Keratinocyte (primary cell): ENCODE data around the gene TNKS1BP1. TPM values are rescaled to one million over a fixed set of nuclear protein-coding genes. Genes with fewer than 3 reads are reported as not detected.
A peak's percentile ranks its signal among the peaks of the same experiment; 100 is the strongest.

ENCODE experiments used
- DNase-seq: peaks from one replicate; pipeline ENCODE4 v3.0.0-alpha.2; 2011; ENCODE audit warnings: low read depth, missing footprints, low spot score
- FAIRE-seq: peaks from 2 replicates; lab custom pipeline; 2011; peaks lifted over from hg19 to GRCh38; lab: Jason Lieb, UNC
- H2AFZ ChIP-seq: 2 replicates; pipeline ENCODE4 v1.6.0; 2012; ENCODE audit warnings: low read length, control low read depth, inconsistent platforms; ENCODE audit not compliant: control insufficient read depth
- H3K27ac ChIP-seq: 2 replicates; pipeline ENCODE4 v1.5.1; 2011; ENCODE audit warnings: low read length; ENCODE audit not compliant: control insufficient read depth, insufficient read depth
- H3K27me3 ChIP-seq: 3 replicates; pipeline ENCODE4 v1.6.0; 2011; ENCODE audit warnings: low read length; ENCODE audit not compliant: control insufficient read depth, insufficient read depth; ENCODE audit errors: extremely low read depth
- H3K36me3 ChIP-seq, 2 experiments: 2 replicates in 1 of 2; 3 replicates in 1 of 2; pipeline ENCODE4 v1.5.1; 2011; ENCODE audit warnings: low read length in 2 of 2, mild to moderate bottlenecking in 1 of 2; ENCODE audit not compliant: control insufficient read depth in 2 of 2, insufficient read depth in 2 of 2; ENCODE audit errors: extremely low read depth in 1 of 2
- H3K4me1 ChIP-seq: 3 replicates; pipeline ENCODE4 v1.5.1; 2011; ENCODE audit warnings: low read length; ENCODE audit not compliant: control insufficient read depth, insufficient read depth; ENCODE audit errors: extremely low read depth
- H3K4me2 ChIP-seq: 3 replicates; pipeline ENCODE4 v1.6.0; 2011; ENCODE audit warnings: low read depth, low read length; ENCODE audit not compliant: control insufficient read depth, insufficient read depth; ENCODE audit errors: extremely low read depth
- H3K4me3 ChIP-seq, 3 experiments: fragments of 200-600 bp in 1 of 3; sonication (generic) in 1 of 3; 2 replicates in 2 of 3; 3 replicates in 1 of 3; pipeline ENCODE4 v1.5.1; 2011 to 2016; ENCODE audit warnings: low read length in 3 of 3, mild to moderate bottlenecking in 3 of 3, control low read depth in 2 of 3, inconsistent platforms in 1 of 3, low read depth in 1 of 3, mixed read lengths in 1 of 3, mixed run types in 1 of 3, moderate library complexity in 1 of 3; ENCODE audit not compliant: control insufficient read depth in 2 of 3, insufficient read depth in 2 of 3; ENCODE audit errors: extremely low read depth in 1 of 3
- H3K79me2 ChIP-seq: 2 replicates; pipeline ENCODE4 v1.6.0; 2012; ENCODE audit warnings: low read length; ENCODE audit not compliant: control insufficient read depth, insufficient read depth
- H3K9ac ChIP-seq: 3 replicates; pipeline ENCODE4 v1.6.0; 2011; ENCODE audit warnings: low read length; ENCODE audit not compliant: control insufficient read depth, insufficient read depth; ENCODE audit errors: extremely low read depth
- H3K9me1 ChIP-seq: 3 replicates; pipeline ENCODE4 v1.6.0; 2011; ENCODE audit warnings: low read length; ENCODE audit not compliant: control insufficient read depth, insufficient read depth; ENCODE audit errors: extremely low read depth
- H3K9me3 ChIP-seq: 2 replicates; pipeline ENCODE4 v1.5.1; 2012; ENCODE audit warnings: low read depth, low read length; ENCODE audit not compliant: control insufficient read depth
- H4K20me1 ChIP-seq: 3 replicates; pipeline ENCODE4 v1.6.0; 2011; ENCODE audit warnings: low read length; ENCODE audit not compliant: control insufficient read depth, insufficient read depth; ENCODE audit errors: extremely low read depth
- EZH2 ChIP-seq: IDR thresholded peaks from one replicate; pipeline ENCODE4 v1.6.1; 2012; ENCODE audit warnings: inconsistent platforms, mild to moderate bottlenecking, low read length, moderate library complexity
- dilution Hi-C: fragments of 300-500 bp; cut with MboI; formaldehyde crosslinking; loops from one replicate; pipeline ENCODE4 v1.7.0; 2020; ENCODE audit warnings: low sequenced_read_pairs; ENCODE audit not compliant: extremely low pct_ligation_motif_present
- polyA plus RNA-seq, 5 experiments: library from polyadenylated mRNA; depleted of rRNA in 3 of 5; stranded (reverse) in 3 of 5; stranded (forward) in 1 of 5; unstranded in 1 of 5; fragments of >200 nt; gene quantifications; 1 replicate in 1 of 5; 2 replicates in 3 of 5; 3 replicates in 1 of 5; pipeline versions ENCODE4 v1.2.1 to v1.2.3, GENCODE V29; 2011 to 2012; ENCODE audit warnings: missing spikeins in 2 of 5, low read depth in 1 of 5, low replicate concordance in 1 of 5
- TF ChIP-seq, protein P1 (sequence below), 3 experiments: IDR thresholded peaks in 1 of 3; conservative IDR thresholded peaks in 1 of 3; optimal IDR thresholded peaks in 1 of 3; 2 replicates in 2 of 3; 3 replicates in 1 of 3; pipeline versions ENCODE3 to v1.5.1; 2011; ENCODE audit warnings: low read length in 3 of 3, mild to moderate bottlenecking in 3 of 3, moderate library complexity in 2 of 3, control low read depth in 1 of 3, inconsistent platforms in 1 of 3; ENCODE audit not compliant: insufficient read depth in 2 of 3; ENCODE audit errors: extremely low read depth in 1 of 3

The TNKS1BP1 gene
- polyA plus RNA-seq, 1 donor (not counting 4 experiments of a cell fraction or from before 2014, with no cell fraction given): 88.3 TPM

DNA sequence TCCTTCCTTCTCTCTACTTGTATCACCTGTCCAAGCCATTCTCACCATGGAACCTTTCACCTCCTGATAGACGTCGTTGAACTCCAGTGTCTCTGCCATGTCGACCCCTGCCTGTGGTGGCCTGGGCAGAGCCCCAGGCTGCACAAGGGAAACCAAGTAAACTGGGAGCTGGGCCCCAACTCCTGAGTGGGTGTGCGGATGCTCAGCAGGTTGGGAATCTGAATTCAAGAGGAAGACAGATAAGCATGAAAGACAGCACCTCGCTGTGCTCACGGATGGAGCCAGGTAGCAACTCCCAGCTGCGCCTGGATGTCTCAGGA is 10.2 kb upstream of the TNKS1BP1 start:
- dilution Hi-C loops: no loop called here
- H4K20me1 ChIP-seq: no peaks in the 10 kb centered on the region
- peaks cover 15% of the 10 kb centered on the region for H3K4me1 ChIP-seq
- DNase-seq (no peak), FAIRE-seq (no peak)
- H3K36me3 ChIP-seq: peaks cover 30 to 37% of the 10 kb centered on the region in 2 experiments
- H3K9ac ChIP-seq: peak overlapping the region; percentile 85
- H3K4me2 ChIP-seq: peak overlapping the region; percentile 99
- H3K9me1 ChIP-seq: no peaks in the 10 kb centered on the region
- H3K27me3 ChIP-seq: peaks cover 3% of the 10 kb centered on the region
- no peaks in the 10 kb centered on the region for H3K9me3 ChIP-seq
- no peak for TF ChIP-seq EZH2
- TF ChIP-seq, protein P1, sequence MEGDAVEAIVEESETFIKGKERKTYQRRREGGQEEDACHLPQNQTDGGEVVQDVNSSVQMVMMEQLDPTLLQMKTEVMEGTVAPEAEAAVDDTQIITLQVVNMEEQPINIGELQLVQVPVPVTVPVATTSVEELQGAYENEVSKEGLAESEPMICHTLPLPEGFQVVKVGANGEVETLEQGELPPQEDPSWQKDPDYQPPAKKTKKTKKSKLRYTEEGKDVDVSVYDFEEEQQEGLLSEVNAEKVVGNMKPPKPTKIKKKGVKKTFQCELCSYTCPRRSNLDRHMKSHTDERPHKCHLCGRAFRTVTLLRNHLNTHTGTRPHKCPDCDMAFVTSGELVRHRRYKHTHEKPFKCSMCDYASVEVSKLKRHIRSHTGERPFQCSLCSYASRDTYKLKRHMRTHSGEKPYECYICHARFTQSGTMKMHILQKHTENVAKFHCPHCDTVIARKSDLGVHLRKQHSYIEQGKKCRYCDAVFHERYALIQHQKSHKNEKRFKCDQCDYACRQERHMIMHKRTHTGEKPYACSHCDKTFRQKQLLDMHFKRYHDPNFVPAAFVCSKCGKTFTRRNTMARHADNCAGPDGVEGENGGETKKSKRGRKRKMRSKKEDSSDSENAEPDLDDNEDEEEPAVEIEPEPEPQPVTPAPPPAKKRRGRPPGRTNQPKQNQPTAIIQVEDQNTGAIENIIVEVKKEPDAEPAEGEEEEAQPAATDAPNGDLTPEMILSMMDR (optimal IDR thresholded peaks at IDR 0.05 in 1 of 3, IDR thresholded peaks at IDR 0.05 in 1 of 3, conservative IDR thresholded peaks at IDR 0.05 in 1 of 3; ENCODE audit: extremely low read depth in 1 of 3, insufficient read depth in 2 of 3, low read length in 3 of 3): no peak
- H2AFZ ChIP-seq: peak overlapping the region; percentile 73
- H3K79me2 ChIP-seq: peaks cover 37% of the 10 kb centered on the region
- H3K4me3 ChIP-seq: peak overlapping the region; percentile 81 to 91 (median 82)
- peak overlapping the region; percentile 67 for H3K27ac ChIP-seq

DNA sequence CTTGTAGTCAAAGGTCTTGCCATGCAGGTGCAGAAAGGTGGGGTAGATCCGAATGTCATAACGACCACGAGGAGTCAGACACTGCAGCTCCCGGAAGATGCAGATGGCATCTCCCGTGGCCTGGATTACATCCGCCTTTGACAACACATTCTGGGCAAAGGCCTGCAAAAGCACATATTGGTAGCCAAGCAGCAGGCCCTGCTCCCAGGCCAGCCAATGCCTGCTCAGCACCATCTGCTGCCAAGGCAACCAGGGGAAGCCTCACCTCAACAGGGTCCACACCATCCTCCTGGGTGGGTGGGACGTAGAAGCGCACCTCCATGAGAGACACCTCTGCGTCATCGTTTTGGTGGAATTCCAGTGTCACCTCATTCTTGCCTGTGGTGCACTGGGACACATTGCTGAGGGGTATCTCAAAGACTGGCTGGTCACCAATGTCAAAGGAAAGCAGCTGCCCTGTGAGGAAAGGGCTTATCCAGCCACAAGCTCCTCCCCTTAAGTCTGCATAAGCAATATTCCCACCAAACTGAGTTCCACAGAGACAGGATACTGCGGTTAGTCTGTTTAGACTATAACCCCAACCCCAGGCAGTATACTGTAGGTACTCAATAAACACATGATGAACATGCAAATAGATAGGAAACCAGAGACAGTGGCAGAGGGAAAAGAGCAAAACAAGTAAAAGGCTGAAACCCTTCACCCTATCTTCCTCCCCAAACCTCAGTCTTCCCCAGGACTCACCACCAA is 8.1 kb upstream of the TNKS1BP1 start:
- Histone ChIP-seq H3K9ac (no peak overlapping the region), H3K27me3 (no peaks in the 10 kb centered on the region), H3K79me2 (peaks cover 37% of the 10 kb centered on the region), H4K20me1 (no peaks in the 10 kb centered on the region), H3K27ac (no peak overlapping the region), H2AFZ (no peak overlapping the region), H3K9me3 (no peaks in the 10 kb centered on the region), H3K9me1 (no peaks in the 10 kb centered on the region), H3K4me1 (peaks cover 15% of the 10 kb centered on the region), H3K4me2 (no peak overlapping the region), H3K36me3 (peaks cover 39 to 53% of the 10 kb centered on the region in 2 experiments), H3K4me3 (no peak overlapping the region)
- no peak for DNase-seq
- no peak for FAIRE-seq
- no peak for TF ChIP-seq EZH2
- TF ChIP-seq, protein P1 (optimal IDR thresholded peaks at IDR 0.05 in 1 of 3, IDR thresholded peaks at IDR 0.05 in 1 of 3, conservative IDR thresholded peaks at IDR 0.05 in 1 of 3; ENCODE audit: extremely low read depth in 1 of 3, insufficient read depth in 2 of 3, low read length in 3 of 3): no peak
- dilution Hi-C loops: no loop called here
